ENCODE data around the gene BRD4. TPM values are rescaled to one million over a fixed set of nuclear protein-coding genes. Genes with fewer than 3 reads are reported as not detected.

Gene BRD4
- total RNA-seq, 4 donors from 2014 or later: 64.8 to 83.2 (median 73.9) TPM

DNA sequence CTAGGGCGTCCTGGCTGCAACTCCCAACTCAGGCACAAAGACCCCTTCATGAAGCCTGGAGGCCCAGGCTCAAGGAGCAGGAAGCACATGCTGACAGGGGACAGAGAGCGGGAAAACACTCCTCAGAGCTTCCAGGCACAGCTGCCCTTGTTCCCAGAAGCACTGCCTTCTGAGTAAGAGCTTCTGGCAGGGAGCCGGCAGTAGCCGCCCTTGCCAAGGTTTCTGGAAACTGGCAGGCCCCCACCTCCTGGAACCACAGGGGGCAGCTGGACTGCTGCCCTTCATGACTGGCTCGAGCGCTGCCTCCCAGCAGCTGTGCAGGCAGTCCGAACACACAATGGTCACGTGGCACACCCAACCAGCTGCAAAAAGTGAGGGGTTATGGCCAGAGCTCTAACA, 66.5 kb downstream of the BRD4 start:
- ATAC-seq (peak; percentile 85 to 87), DNase-seq (peak; percentile 71 to 91)
- TF ChIP-seq POLR2A (IDR thresholded peaks at IDR 0.05): no peak
- TF ChIP-seq, protein P1, sequence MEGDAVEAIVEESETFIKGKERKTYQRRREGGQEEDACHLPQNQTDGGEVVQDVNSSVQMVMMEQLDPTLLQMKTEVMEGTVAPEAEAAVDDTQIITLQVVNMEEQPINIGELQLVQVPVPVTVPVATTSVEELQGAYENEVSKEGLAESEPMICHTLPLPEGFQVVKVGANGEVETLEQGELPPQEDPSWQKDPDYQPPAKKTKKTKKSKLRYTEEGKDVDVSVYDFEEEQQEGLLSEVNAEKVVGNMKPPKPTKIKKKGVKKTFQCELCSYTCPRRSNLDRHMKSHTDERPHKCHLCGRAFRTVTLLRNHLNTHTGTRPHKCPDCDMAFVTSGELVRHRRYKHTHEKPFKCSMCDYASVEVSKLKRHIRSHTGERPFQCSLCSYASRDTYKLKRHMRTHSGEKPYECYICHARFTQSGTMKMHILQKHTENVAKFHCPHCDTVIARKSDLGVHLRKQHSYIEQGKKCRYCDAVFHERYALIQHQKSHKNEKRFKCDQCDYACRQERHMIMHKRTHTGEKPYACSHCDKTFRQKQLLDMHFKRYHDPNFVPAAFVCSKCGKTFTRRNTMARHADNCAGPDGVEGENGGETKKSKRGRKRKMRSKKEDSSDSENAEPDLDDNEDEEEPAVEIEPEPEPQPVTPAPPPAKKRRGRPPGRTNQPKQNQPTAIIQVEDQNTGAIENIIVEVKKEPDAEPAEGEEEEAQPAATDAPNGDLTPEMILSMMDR (IDR thresholded peaks at IDR 0.05 in 4 of 5, conservative IDR thresholded peaks at IDR 0.05 in 1 of 5): no peak
- H3K9me3 ChIP-seq: no peaks in the 10 kb centered on the region
- H3K4me1 ChIP-seq: peaks cover 60 to 61% of the 10 kb centered on the region in 2 donors
- peaks cover 3 to 51% of the 10 kb centered on the region in 2 donors for H3K36me3 ChIP-seq
- H3K4me3 ChIP-seq: no peak overlapping the region
- no peaks in the 10 kb centered on the region for H3K27me3 ChIP-seq
- in situ Hi-C loops (cut with MboI; ENCODE audit: low sequenced_read_pairs in 4 of 4): loop anchor here (10.0 to 25.0 kb wide), 5 partner anchors 59 to 289 kb away; partner anchors contain the start of gene WIZ (in 2 of the 4)
- intact Hi-C loops (cut with DNase I; ENCODE audit: low total_unique reads): no loop called here
- H3K27ac ChIP-seq: peak overlapping the region; percentile 61 to 80 (median 68)

DNA sequence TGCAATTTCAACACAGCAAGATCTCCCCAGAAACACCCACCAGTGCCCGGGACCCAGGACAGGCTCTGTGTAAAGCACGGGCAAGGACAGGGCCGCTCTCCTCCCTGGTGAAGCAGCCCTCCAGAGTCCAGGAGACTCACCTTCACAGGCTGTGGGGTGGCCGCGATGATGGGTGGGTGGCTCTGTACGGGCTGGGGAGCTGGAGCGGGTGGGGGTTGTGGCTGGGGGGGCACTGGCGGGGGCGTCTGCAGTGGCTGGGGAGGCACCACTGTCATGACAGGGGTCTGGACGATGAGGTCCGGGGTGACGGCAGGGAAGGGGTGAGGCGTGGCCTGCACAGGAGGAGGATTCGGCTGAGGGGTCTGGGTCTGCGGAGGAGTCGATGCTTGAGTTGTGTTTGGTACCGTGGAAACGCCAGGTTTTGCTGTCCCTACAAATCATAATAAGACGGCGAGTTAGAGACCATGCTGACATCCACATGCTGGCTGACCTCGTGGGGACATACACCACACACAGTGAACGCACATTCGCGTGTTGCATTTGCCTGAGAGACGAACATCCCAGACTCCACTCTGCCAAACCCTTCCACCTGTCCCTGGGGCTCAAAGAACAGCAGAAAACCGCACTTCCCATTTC, 67.0 kb downstream of the BRD4 start:
- Histone ChIP-seq H3K27ac (peak overlapping the region; percentile 61 to 80 (median 68)), H3K9me3 (no peaks in the 10 kb centered on the region), H3K4me1 (peaks cover 59 to 61% of the 10 kb centered on the region in 2 donors), H3K36me3 (peaks cover 3 to 47% of the 10 kb centered on the region in 2 donors), H3K27me3 (no peaks in the 10 kb centered on the region), H3K4me3 (no peak overlapping the region)
- no peak for TF ChIP-seq POLR2A (IDR thresholded peaks at IDR 0.05)
- TF ChIP-seq, protein P1 (IDR thresholded peaks at IDR 0.05 in 4 of 5, conservative IDR thresholded peaks at IDR 0.05 in 1 of 5): no peak
- in situ Hi-C loops (cut with MboI; ENCODE audit: low sequenced_read_pairs in 4 of 4) (loop anchor here (10.0 to 25.0 kb wide), 5 partner anchors 59 to 289 kb away; partner anchors contain the start of gene WIZ (in 2 of the 4)), intact Hi-C loops (cut with DNase I; ENCODE audit: low total_unique reads) (no loop called here)
- DNase-seq (no peak), ATAC-seq (no peak)

GRCh38 chr19:15264933-15265206, 67.5 kb downstream of the BRD4 start:
- no peak for ATAC-seq
- no peak overlapping the region for H3K4me3 ChIP-seq
- H3K9me3 ChIP-seq: no peaks in the 10 kb centered on the region
- no peak for DNase-seq
- H3K27me3 ChIP-seq: no peaks in the 10 kb centered on the region
- intact Hi-C loops (cut with DNase I; ENCODE audit: low total_unique reads) (no loop called here), in situ Hi-C loops (cut with MboI; ENCODE audit: low sequenced_read_pairs in 4 of 4) (loop anchor here (10.0 to 25.0 kb wide), 5 partner anchors 60 to 290 kb away; partner anchors contain the start of gene WIZ (in 2 of the 4))
- H3K4me1 ChIP-seq: peaks cover 54 to 59% of the 10 kb centered on the region in 2 donors
- peaks cover 3 to 44% of the 10 kb centered on the region in 2 donors for H3K36me3 ChIP-seq
- peak overlapping the region; percentile 61 to 80 (median 68) for H3K27ac ChIP-seq
- TF ChIP-seq POLR2A (IDR thresholded peaks at IDR 0.05): no peak
- TF ChIP-seq, protein P1 (IDR thresholded peaks at IDR 0.05 in 4 of 5, conservative IDR thresholded peaks at IDR 0.05 in 1 of 5): no peak

GRCh38 chr19:15264061-15264932, 68.0 kb downstream of the BRD4 start:
- TF ChIP-seq, protein P1 (IDR thresholded peaks at IDR 0.05 in 4 of 5, conservative IDR thresholded peaks at IDR 0.05 in 1 of 5): peak; percentile 68 to 88 (median 78)
- no peak for TF ChIP-seq POLR2A (IDR thresholded peaks at IDR 0.05)
- H3K4me3 ChIP-seq: no peak overlapping the region
- ATAC-seq (peak; percentile 14 to 31), DNase-seq (peak in 1 of 2 donors; percentile 65)
- intact Hi-C loops (cut with DNase I; ENCODE audit: low total_unique reads): no loop called here
- H3K27me3 ChIP-seq: no peaks in the 10 kb centered on the region
- peak overlapping the region; percentile 61 to 80 (median 68) for H3K27ac ChIP-seq
- in situ Hi-C loops (cut with MboI; ENCODE audit: low sequenced_read_pairs in 4 of 4): loop anchor here (10.0 to 25.0 kb wide), 5 partner anchors 61 to 291 kb away; partner anchors contain the start of gene WIZ (in 2 of the 4)
- peaks cover 3 to 50% of the 10 kb centered on the region in 2 donors for H3K36me3 ChIP-seq
- H3K4me1 ChIP-seq: peaks cover 50 to 54% of the 10 kb centered on the region in 2 donors
- H3K9me3 ChIP-seq: no peaks in the 10 kb centered on the region

Measured in gastrocnemius medialis (tissue), 4 donors.